Upper lobe of right lung (tissue), 1 donor: ENCODE data around the gene DNAH8. TPM values are rescaled to one million over a fixed set of nuclear protein-coding genes. Genes with fewer than 3 reads are reported as not detected.
A peak's percentile ranks its signal among the peaks of the same experiment; 100 is the strongest.

Experiments used
- ATAC-seq: fragments of 200-7000 bp; cut with Tn5 transposase; one replicate; pipeline ENCODE4 v1.9.1; 2020; ENCODE audit warnings: mild to moderate bottlenecking, moderate library complexity
- DNase-seq: peaks from one replicate; pipeline ENCODE4 v3.0.0-alpha.2; 2020
- H3K27ac ChIP-seq: fragments of 200-600 bp; one replicate; pipeline ENCODE4 v1.8.0; 2022
- H3K27me3 ChIP-seq: fragments of 200-600 bp; one replicate; pipeline ENCODE4 v1.8.0; 2022; ENCODE audit warnings: mild to moderate bottlenecking
- H3K36me3 ChIP-seq: fragments of 200-600 bp; one replicate; pipeline ENCODE4 v1.8.0; 2022
- H3K4me1 ChIP-seq: fragments of 200-600 bp; one replicate; pipeline ENCODE4 v1.8.0; 2022
- H3K4me3 ChIP-seq: fragments of 200-600 bp; one replicate; pipeline ENCODE4 v1.8.0; 2022; ENCODE audit warnings: mild to moderate bottlenecking
- H3K9me3 ChIP-seq: fragments of 200-600 bp; one replicate; pipeline ENCODE4 v1.8.0; 2022
- CTCF ChIP-seq: fragments of 200-600 bp; IDR thresholded peaks from one replicate; pipeline ENCODE4 v1.8.0; 2022; ENCODE audit warnings: antibody characterized with exemption
- intact Hi-C: fragments of 100-400 bp; cut with DNase I; formaldehyde crosslinking; loops from one replicate; pipeline ENCODE4 v1.11.0; 2022
- total RNA-seq: library from RNA; stranded (reverse); fragmentation: NEBNext Ultra II Directional; extraction: Animal tissue kit (Norgen Biotek cat#: 25700); gene quantifications from one replicate; pipeline ENCODE4 v1.2.1, GENCODE V29; 2021
- donor health status: DM: no; HTN: yes; CAD: no; lungs with severe emphysema.

The DNAH8 gene
- total RNA-seq, 1 donor from 2014 or later: 0.17 TPM

GRCh38 chr6:39051399-39052122 is 336.4 kb downstream of the DNAH8 start:
- Histone ChIP-seq H3K27ac (no peak overlapping the region), H3K36me3 (no peaks in the 10 kb centered on the region), H3K9me3 (no peaks in the 10 kb centered on the region), H3K4me3 (no peak overlapping the region), H3K27me3 (peaks cover 37% of the 10 kb centered on the region), H3K4me1 (peaks cover 6% of the 10 kb centered on the region)
- peak; percentile 20 for DNase-seq
- ATAC-seq: no peak
- intact Hi-C loops: no loop called here
- TF ChIP-seq CTCF: no peak

GRCh38 chr6:39053016-39053624 is 338.0 kb downstream of the DNAH8 start:
- intact Hi-C loops: no loop called here
- Histone ChIP-seq H3K27ac (no peak overlapping the region), H3K9me3 (no peaks in the 10 kb centered on the region), H3K27me3 (peaks cover 24% of the 10 kb centered on the region), H3K4me1 (peaks cover 6% of the 10 kb centered on the region), H3K4me3 (no peak overlapping the region), H3K36me3 (no peaks in the 10 kb centered on the region)
- DNase-seq (peak; percentile 43), ATAC-seq (peak; percentile 6)
- no peak for TF ChIP-seq CTCF

DNA sequence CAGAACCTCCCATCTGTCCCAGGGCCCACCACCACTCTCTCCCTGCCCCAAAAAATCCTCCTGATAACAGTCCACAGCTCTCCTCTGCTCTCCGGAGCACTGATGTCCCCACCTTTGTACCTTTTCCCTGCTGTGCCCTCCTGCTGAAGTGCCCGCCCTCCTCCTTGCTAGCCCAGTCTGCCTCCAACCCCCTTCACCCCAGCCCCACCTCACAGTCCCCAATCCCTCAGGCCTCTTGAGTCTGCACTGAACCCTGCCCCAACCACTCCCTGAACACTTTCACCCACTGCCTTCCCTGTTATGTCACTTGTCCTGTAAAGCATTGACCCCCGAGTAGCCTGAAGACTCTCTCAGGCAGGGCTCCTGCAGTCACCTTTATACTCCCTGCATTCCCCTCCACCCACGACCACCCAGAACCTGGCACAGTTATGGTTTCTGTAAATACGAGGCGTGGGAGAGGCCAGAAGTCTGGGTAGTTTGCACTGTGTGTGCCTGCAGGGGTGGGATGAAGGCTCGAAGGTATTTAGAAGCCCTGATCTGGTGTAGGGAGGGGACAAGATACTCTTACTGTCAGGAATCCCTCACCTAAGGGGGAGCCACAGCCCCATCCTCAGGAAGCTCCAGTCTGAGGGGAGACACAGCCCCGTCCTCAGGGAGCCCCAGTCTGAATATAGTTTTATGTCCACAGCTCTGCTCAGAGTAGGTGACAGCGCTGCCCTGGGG is 338.9 kb downstream of the DNAH8 start:
- Histone ChIP-seq H3K9me3 (no peaks in the 10 kb centered on the region), H3K36me3 (no peaks in the 10 kb centered on the region), H3K27me3 (peaks cover 15% of the 10 kb centered on the region), H3K4me3 (no peak overlapping the region), H3K27ac (no peak overlapping the region), H3K4me1 (peaks cover under 1% of the 10 kb centered on the region)
- DNase-seq (peak; percentile 37), ATAC-seq (no peak)
- TF ChIP-seq CTCF: no peak
- intact Hi-C loops: no loop called here

GRCh38 chr6:39054577-39055142 is 339.5 kb downstream of the DNAH8 start:
- H3K4me1 ChIP-seq: no peaks in the 10 kb centered on the region
- no peak overlapping the region for H3K27ac ChIP-seq
- peaks cover 8% of the 10 kb centered on the region for H3K27me3 ChIP-seq
- ATAC-seq (no peak), DNase-seq (peak; percentile 32)
- intact Hi-C loops: no loop called here
- no peak for TF ChIP-seq CTCF
- no peak overlapping the region for H3K4me3 ChIP-seq
- no peaks in the 10 kb centered on the region for H3K36me3 ChIP-seq
- H3K9me3 ChIP-seq: no peaks in the 10 kb centered on the region

DNA sequence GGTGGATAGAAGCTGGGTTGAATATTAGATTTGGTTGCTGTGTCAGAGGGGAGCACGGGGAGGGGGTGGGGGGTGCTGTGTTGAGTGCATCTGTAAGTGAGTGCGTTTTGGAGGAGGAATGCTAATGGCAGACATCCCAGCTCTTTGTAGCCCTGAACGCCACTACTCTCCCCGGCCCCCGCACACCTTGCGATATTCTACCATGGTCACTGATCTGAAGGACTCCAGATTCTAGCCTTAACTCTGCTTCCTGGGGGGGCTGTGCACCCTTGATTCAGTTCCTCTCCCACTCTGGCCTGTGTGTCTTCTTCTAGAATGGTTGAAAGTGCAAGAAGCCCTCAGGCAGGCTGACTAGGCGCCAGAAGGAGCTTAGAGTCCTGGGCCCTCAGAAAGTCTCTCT is 340.6 kb downstream of the DNAH8 start:
- Histone ChIP-seq H3K4me3 (no peak overlapping the region), H3K4me1 (no peaks in the 10 kb centered on the region), H3K27ac (no peak overlapping the region), H3K36me3 (no peaks in the 10 kb centered on the region), H3K9me3 (no peaks in the 10 kb centered on the region), H3K27me3 (no peaks in the 10 kb centered on the region)
- no peak for TF ChIP-seq CTCF
- intact Hi-C loops: no loop called here
- ATAC-seq (no peak), DNase-seq (peak; percentile 20)
